ENCODE results near the gene DZIP3. TPM values are rescaled to one million over a fixed set of nuclear protein-coding genes. Genes with fewer than 3 reads are reported as not detected.
A peak's percentile ranks its signal among the peaks of the same experiment; 100 is the strongest.
"Not testable (repeated sequence)": the region's sequence is repeated elsewhere in the genome, so short reads cannot be mapped to it uniquely, and the experiment has no call there.

DZIP3 gene
- total RNA-seq, 1 donor from 2014 or later, result 8.5 TPM

DNA sequence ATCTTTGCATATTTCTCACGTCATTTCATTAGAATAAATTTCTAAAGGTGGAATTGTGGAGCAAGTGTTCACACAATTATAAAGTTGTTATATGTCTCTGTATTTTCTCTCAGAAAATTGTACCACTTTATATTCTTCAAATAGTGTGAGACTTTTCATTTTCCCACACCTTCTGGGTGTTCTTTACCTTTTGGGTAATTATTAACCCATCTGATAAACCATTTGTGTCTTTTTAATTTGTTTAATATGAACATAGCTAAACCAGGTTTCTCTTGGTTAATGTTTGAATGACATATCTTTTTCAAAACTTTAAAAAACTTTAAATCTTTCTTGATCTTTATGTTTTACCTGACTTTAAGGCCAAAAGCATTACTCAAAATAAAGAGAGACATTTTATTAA lies 40.5 kb downstream of the DZIP3 start:
- Mint-ChIP-seq H3K4me1 (ENCODE audit: low read depth) (no peaks in the 10 kb centered on the region), H3K9me3 (ENCODE audit: low read depth) (no peaks in the 10 kb centered on the region), H3K4me3 (ENCODE audit: unreplicated experiment) (no peak overlapping the region), H3K27me3 (ENCODE audit: low read depth) (no peaks in the 10 kb centered on the region), H3K27ac (ENCODE audit: unreplicated experiment) (no peak overlapping the region), H3K36me3 (ENCODE audit: low read depth) (peaks cover 5% of the 10 kb centered on the region)
- DNase-seq (ENCODE audit: low spot score), result no peak
- TF ChIP-seq CTCF (IDR thresholded peaks at IDR 0.05), result no peak

- Mint-ChIP-seq H3K36me3 (ENCODE audit: low read depth) (peaks cover 7% of the 10 kb centered on the region), H3K4me3 (ENCODE audit: unreplicated experiment) (no peak overlapping the region), H3K27ac (ENCODE audit: unreplicated experiment) (no peak overlapping the region), H3K4me1 (ENCODE audit: low read depth) (no peaks in the 10 kb centered on the region), H3K27me3 (ENCODE audit: low read depth) (no peaks in the 10 kb centered on the region), H3K9me3 (ENCODE audit: low read depth) (no peaks in the 10 kb centered on the region)
- DNase-seq (ENCODE audit: low spot score), result no peak
- no peak for TF ChIP-seq CTCF (IDR thresholded peaks at IDR 0.05)
These were observed 53.0 kb downstream of the DZIP3 start for GRCh38 chr3:108642526-108642925.

DNA sequence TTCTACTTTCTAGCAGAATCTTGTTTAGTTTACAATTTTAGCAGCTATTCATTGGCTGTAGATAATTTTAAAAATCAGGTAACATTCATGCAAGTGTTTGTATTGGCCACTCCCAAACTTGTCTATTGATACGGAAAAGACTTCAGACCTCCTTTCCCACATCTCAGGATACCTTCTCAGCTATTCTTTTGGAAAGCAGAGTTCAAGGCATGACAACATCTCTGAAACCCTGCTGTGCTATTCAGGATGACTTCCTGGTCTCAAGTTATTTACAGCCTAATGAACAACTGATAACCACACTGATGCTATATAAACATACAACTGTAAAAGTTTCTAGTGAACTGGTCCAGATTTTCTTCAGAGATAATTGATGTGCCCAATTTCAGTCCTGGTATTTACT lies 55.8 kb downstream of the DZIP3 start:
- H3K36me3 Mint-ChIP-seq (ENCODE audit: low read depth), result peaks cover 4% of the 10 kb centered on the region
- no peak overlapping the region for H3K4me3 Mint-ChIP-seq (ENCODE audit: unreplicated experiment)
- no peaks in the 10 kb centered on the region for H3K9me3 Mint-ChIP-seq (ENCODE audit: low read depth)
- H3K27me3 Mint-ChIP-seq (ENCODE audit: low read depth), result no peaks in the 10 kb centered on the region
- TF ChIP-seq CTCF (IDR thresholded peaks at IDR 0.05), result no peak
- no peak overlapping the region for H3K27ac Mint-ChIP-seq (ENCODE audit: unreplicated experiment)
- no peak for DNase-seq (ENCODE audit: low spot score)
- no peaks in the 10 kb centered on the region for H3K4me1 Mint-ChIP-seq (ENCODE audit: low read depth)

- not testable (repeated sequence) for H3K4me1 Mint-ChIP-seq (ENCODE audit: low read depth); H3K4me3 Mint-ChIP-seq (ENCODE audit: unreplicated experiment); DNase-seq (ENCODE audit: low spot score); H3K27ac Mint-ChIP-seq (ENCODE audit: unreplicated experiment); H3K27me3 Mint-ChIP-seq (ENCODE audit: low read depth)
- Mint-ChIP-seq H3K36me3 (ENCODE audit: low read depth) (peaks cover 27% of the 10 kb centered on the region), H3K9me3 (ENCODE audit: low read depth) (peaks cover 14% of the 10 kb centered on the region)
These were observed 66.1 kb downstream of the DZIP3 start for GRCh38 chr3:108655664-108656063.

- DNase-seq (ENCODE audit: low spot score), result no peak
- Mint-ChIP-seq H3K36me3 (ENCODE audit: low read depth) (peaks cover 13% of the 10 kb centered on the region), H3K9me3 (ENCODE audit: low read depth) (peaks cover 5% of the 10 kb centered on the region), H3K4me3 (ENCODE audit: unreplicated experiment) (no peak overlapping the region), H3K4me1 (ENCODE audit: low read depth) (peaks cover 6% of the 10 kb centered on the region), H3K27me3 (ENCODE audit: low read depth) (no peaks in the 10 kb centered on the region), H3K27ac (ENCODE audit: unreplicated experiment) (no peak overlapping the region)
- TF ChIP-seq CTCF (IDR thresholded peaks at IDR 0.05), result no peak
These were observed 72.2 kb downstream of the DZIP3 start for GRCh38 chr3:108661699-108662098.

DNA sequence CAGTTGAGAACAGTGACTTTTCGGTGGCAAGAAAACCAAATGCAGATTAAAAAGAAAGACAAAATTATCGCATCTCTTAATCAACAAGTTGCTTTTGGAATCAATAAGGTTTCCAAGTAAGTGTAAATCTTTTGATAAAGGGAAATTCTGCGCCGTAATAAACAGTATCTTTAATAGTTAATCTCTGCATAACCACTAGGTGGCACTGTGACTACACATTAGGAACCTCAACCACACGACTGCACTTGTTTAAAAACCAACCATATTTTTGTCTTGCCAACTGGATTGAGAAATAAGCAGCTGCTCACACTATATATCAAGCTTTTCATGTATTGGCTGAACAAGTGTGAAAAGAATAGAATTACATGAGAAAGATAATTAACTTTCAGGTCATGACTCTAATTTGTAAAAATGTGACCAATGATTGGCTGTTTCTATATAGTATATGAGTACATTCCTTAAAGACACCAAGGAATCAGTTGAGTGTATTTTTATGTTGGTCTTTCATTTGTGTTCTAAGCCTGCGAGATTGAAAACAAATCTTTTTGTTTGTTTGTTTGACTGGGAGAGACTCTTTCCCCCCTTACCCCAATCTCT lies 72.7 kb downstream of the DZIP3 start:
- peak; percentile 95 for TF ChIP-seq CTCF (IDR thresholded peaks at IDR 0.05)
- Mint-ChIP-seq H3K27ac (ENCODE audit: unreplicated experiment) (no peak overlapping the region), H3K4me1 (ENCODE audit: low read depth) (peaks cover 6% of the 10 kb centered on the region), H3K27me3 (ENCODE audit: low read depth) (no peaks in the 10 kb centered on the region), H3K36me3 (ENCODE audit: low read depth) (peaks cover 10% of the 10 kb centered on the region), H3K4me3 (ENCODE audit: unreplicated experiment) (no peak overlapping the region), H3K9me3 (ENCODE audit: low read depth) (peaks cover 2% of the 10 kb centered on the region)
- DNase-seq (ENCODE audit: low spot score), result no peak
